GM19099 (cell line): ENCODE data around the gene SLC24A3.

Source experiments
- POLR2A ChIP-seq: IDR thresholded peaks from 3 replicates; pipeline ENCODE4 v1.6.1; 2011; ENCODE audit warnings: low read depth; ENCODE audit not compliant: insufficient read length; ENCODE audit errors: extremely low read depth

The SLC24A3 gene

GRCh38 chr20:19440660-19441527 is 228.5 kb downstream of the SLC24A3 start:
- TF ChIP-seq POLR2A: no peak

- no peak for TF ChIP-seq POLR2A
Measured at GRCh38 chr20:19446246-19446645, 233.8 kb downstream of the SLC24A3 start.

- TF ChIP-seq POLR2A: no peak
Measured at GRCh38 chr20:19448632-19449031, 236.2 kb downstream of the SLC24A3 start.

- no peak for TF ChIP-seq POLR2A
Measured at GRCh38 chr20:19449051-19449450, 236.6 kb downstream of the SLC24A3 start.

- TF ChIP-seq POLR2A: no peak
Measured at GRCh38 chr20:19451231-19451922, 238.9 kb downstream of the SLC24A3 start.

GRCh38 chr20:19451923-19452295 is 239.5 kb downstream of the SLC24A3 start:
- TF ChIP-seq POLR2A: no peak

GRCh38 chr20:19453410-19453809 is 241.0 kb downstream of the SLC24A3 start:
- no peak for TF ChIP-seq POLR2A

- TF ChIP-seq POLR2A: no peak
Measured at GRCh38 chr20:19453862-19454261, 241.4 kb downstream of the SLC24A3 start.

- TF ChIP-seq POLR2A: no peak
Measured at GRCh38 chr20:19456595-19457395, 244.4 kb downstream of the SLC24A3 start.

GRCh38 chr20:19457611-19458010 is 245.2 kb downstream of the SLC24A3 start:
- no peak for TF ChIP-seq POLR2A

- no peak for TF ChIP-seq POLR2A
Measured at GRCh38 chr20:19460386-19460785, 247.9 kb downstream of the SLC24A3 start.

- TF ChIP-seq POLR2A: no peak
Measured at GRCh38 chr20:19462491-19462890, 250.0 kb downstream of the SLC24A3 start.

- TF ChIP-seq POLR2A: no peak
Measured at GRCh38 chr20:19463597-19463996, 251.2 kb downstream of the SLC24A3 start.

- no peak for TF ChIP-seq POLR2A
Measured at GRCh38 chr20:19465536-19465935, 253.1 kb downstream of the SLC24A3 start.

- no peak for TF ChIP-seq POLR2A
Measured at GRCh38 chr20:19466206-19466928, 253.9 kb downstream of the SLC24A3 start.

- no peak for TF ChIP-seq POLR2A
Measured at GRCh38 chr20:19473216-19473921, 260.9 kb downstream of the SLC24A3 start.
